ENCODE data around the gene OR5F1. TPM values are rescaled to one million over a fixed set of nuclear protein-coding genes. Genes with fewer than 3 reads are reported as not detected.

OR5F1 gene
- total RNA-seq: not detected

DNA sequence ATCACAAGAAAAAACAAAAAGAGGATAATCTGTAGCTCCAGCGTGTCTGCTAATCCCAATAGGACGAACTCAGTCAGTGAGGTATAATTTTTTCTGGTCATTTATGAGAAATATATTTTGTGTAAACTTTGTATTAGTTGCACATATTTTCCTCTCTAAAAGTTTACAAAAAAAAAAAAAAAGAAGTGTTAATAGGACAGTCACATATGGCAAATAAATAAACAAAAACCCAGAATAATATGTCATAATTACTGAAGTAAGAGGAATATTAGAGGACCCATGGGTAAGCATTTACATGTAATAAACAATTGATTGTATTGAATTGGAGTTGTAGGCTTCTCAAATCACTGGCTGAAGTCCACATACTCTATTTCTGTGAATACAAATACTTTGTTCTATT lies at the start of gene OR5F1:
Gene OR5F1 (minus strand): TSS at position 101 of the 400 bp plus-strand sequence. CDS start 0 bp downstream, at position 101.
- peaks cover 0 to 11% of the 10 kb centered on the region in 2 donors for H3K9me3 ChIP-seq
- no peak for TF ChIP-seq POLR2A (IDR thresholded peaks at IDR 0.05)
- TF ChIP-seq POLR2AphosphoS5 (IDR thresholded peaks at IDR 0.05): no peak
- TF ChIP-seq, protein P1, sequence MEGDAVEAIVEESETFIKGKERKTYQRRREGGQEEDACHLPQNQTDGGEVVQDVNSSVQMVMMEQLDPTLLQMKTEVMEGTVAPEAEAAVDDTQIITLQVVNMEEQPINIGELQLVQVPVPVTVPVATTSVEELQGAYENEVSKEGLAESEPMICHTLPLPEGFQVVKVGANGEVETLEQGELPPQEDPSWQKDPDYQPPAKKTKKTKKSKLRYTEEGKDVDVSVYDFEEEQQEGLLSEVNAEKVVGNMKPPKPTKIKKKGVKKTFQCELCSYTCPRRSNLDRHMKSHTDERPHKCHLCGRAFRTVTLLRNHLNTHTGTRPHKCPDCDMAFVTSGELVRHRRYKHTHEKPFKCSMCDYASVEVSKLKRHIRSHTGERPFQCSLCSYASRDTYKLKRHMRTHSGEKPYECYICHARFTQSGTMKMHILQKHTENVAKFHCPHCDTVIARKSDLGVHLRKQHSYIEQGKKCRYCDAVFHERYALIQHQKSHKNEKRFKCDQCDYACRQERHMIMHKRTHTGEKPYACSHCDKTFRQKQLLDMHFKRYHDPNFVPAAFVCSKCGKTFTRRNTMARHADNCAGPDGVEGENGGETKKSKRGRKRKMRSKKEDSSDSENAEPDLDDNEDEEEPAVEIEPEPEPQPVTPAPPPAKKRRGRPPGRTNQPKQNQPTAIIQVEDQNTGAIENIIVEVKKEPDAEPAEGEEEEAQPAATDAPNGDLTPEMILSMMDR (IDR thresholded peaks at IDR 0.05): no peak
- H3K27me3 ChIP-seq: no peaks in the 10 kb centered on the region
- H3K27ac ChIP-seq: no peak within 1 kb of the TSS
- H3K36me3 ChIP-seq: no peaks in the 10 kb centered on the region
- DNase-seq (ENCODE audit: low spot score in 2 of 2): no peak
- no peak within 1 kb of the TSS for H3K4me3 ChIP-seq
- H3K4me1 ChIP-seq: no peaks in the 10 kb centered on the region
- intact Hi-C loops (cut with DNase I; ENCODE audit: low total_unique reads): no loop called here

DNA sequence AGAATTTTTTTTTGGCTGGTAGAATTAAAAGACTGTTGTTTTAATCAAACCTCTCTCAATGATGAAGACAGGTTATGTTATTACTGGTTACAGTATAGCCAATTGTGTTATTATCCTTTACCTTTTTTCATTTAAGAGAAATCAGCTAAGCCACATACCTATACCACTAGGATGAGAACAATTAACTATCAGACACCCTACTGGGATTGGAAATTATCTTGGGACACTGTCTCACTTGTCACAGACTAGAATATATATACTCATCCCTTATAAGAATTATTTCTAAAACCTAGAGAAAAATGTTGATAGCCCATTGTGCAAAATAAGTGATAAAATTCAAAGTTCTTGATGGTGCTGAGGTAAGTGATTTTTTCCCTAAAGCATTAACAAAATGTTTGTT lies 32.9 kb upstream of the OR5F1 start, which contains the start of gene OR5AS1:
Gene OR5AS1 (plus strand): TSS at position 301 of the 400 bp plus-strand sequence. CDS start 2,765 bp downstream, outside the sequence.
- Histone ChIP-seq H3K9me3 (no peaks in the 10 kb centered on the region), H3K27ac (no peak within 1 kb of the TSS), H3K36me3 (no peaks in the 10 kb centered on the region), H3K27me3 (no peaks in the 10 kb centered on the region), H3K4me1 (no peaks in the 10 kb centered on the region), H3K4me3 (no peak within 1 kb of the TSS)
- intact Hi-C loops (cut with DNase I; ENCODE audit: low total_unique reads): no loop called here
- TF ChIP-seq, protein P1 (IDR thresholded peaks at IDR 0.05): no peak
- no peak for TF ChIP-seq POLR2AphosphoS5 (IDR thresholded peaks at IDR 0.05)
- no peak for TF ChIP-seq POLR2A (IDR thresholded peaks at IDR 0.05)
- DNase-seq (ENCODE audit: low spot score in 2 of 2): no peak

DNA sequence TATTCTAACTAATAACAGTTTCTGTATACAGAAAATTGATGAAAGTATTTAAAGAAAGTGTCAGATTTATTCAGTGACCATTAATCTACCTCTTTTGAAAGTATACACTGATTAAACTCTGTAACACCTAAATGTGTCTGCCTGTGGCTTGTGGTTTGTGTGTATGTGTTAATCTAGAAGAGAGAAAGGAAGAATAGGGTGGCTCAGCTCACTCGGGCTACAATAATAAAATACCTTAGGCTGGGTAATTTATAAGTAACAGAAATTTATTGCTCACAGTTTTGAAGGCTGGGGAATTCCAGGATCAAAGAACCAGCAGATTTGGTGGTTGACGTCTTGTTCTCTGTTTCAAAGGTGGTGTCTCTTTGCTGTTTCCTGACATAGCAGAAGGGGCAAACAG lies 19.4 kb upstream of the OR5F1 start:
- H3K36me3 ChIP-seq: no peaks in the 10 kb centered on the region
- H3K4me1 ChIP-seq: no peaks in the 10 kb centered on the region
- H3K9me3 ChIP-seq: no peaks in the 10 kb centered on the region
- intact Hi-C loops (cut with DNase I; ENCODE audit: low total_unique reads): no loop called here
- H3K27me3 ChIP-seq: no peaks in the 10 kb centered on the region
- H3K27ac ChIP-seq: no peak overlapping the region
- DNase-seq (ENCODE audit: low spot score in 2 of 2): no peak
- H3K4me3 ChIP-seq: no peak overlapping the region
- TF ChIP-seq POLR2A (IDR thresholded peaks at IDR 0.05) (no peak), POLR2AphosphoS5 (IDR thresholded peaks at IDR 0.05) (no peak)
- TF ChIP-seq, protein P1 (IDR thresholded peaks at IDR 0.05): no peak

DNA sequence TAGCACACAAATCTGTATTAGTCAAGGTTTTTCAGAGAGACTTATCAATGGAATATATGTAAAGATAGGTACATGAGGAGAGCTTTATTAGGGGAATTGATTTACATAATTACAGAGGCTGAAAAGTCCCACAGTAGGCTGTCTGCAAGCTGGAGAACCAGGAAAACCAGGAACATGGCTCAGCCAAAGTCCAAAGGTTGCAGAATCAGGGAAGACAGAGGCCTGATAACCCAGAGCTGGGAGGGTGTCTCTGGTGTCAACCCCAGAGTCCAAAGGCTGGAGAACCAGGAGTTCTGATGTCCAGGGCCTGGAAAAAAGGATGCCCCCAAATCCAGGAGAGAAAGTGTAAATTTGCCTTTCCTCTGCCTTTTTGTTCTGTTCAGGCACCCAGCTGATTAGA lies 16.3 kb upstream of the OR5F1 start:
- TF ChIP-seq, protein P1 (IDR thresholded peaks at IDR 0.05): no peak
- TF ChIP-seq POLR2A (IDR thresholded peaks at IDR 0.05) (no peak), POLR2AphosphoS5 (IDR thresholded peaks at IDR 0.05) (no peak)
- Histone ChIP-seq H3K27ac (no peak overlapping the region), H3K27me3 (no peaks in the 10 kb centered on the region), H3K4me1 (no peaks in the 10 kb centered on the region), H3K4me3 (no peak overlapping the region), H3K36me3 (no peaks in the 10 kb centered on the region), H3K9me3 (no peaks in the 10 kb centered on the region)
- DNase-seq (ENCODE audit: low spot score in 2 of 2): no peak
- intact Hi-C loops (cut with DNase I; ENCODE audit: low total_unique reads): no loop called here

DNA sequence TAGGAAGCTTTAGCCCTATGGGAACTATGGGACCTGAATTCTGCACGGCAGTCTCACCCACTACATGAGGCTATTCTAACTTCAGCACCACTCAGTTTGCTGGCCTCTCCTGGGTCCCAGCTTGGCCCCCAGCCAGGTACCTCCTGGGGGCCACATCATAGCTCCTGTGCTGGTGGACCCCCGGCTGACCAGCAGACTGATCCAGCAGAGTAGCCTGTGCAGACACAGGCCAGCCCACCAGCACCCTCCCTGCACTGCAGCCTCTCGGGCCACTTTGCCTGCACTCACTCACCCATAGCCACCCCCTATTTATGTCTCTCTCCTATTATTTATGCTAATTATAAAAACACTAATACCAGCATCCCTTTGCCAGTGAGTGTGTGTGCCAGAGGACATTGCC lies 23.5 kb downstream of the OR5F1 start:
- H3K4me3 ChIP-seq: no peak overlapping the region
- H3K36me3 ChIP-seq: no peaks in the 10 kb centered on the region
- no peaks in the 10 kb centered on the region for H3K9me3 ChIP-seq
- H3K27ac ChIP-seq: no peak overlapping the region
- DNase-seq (ENCODE audit: low spot score in 2 of 2): no peak
- H3K4me1 ChIP-seq: no peaks in the 10 kb centered on the region
- intact Hi-C loops (cut with DNase I; ENCODE audit: low total_unique reads): no loop called here
- no peaks in the 10 kb centered on the region for H3K27me3 ChIP-seq
- TF ChIP-seq, protein P1 (IDR thresholded peaks at IDR 0.05): no peak
- no peak for TF ChIP-seq POLR2A (IDR thresholded peaks at IDR 0.05)
- TF ChIP-seq POLR2AphosphoS5 (IDR thresholded peaks at IDR 0.05): no peak
